Measurements from ENCODE around the gene BTC. TPM values are rescaled to one million over a fixed set of nuclear protein-coding genes. Genes with fewer than 3 reads are reported as not detected.

BTC gene, protein sequence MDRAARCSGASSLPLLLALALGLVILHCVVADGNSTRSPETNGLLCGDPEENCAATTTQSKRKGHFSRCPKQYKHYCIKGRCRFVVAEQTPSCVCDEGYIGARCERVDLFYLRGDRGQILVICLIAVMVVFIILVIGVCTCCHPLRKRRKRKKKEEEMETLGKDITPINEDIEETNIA
- 0.09 TPM in 1 of 2 replicates, not detected in the other for total RNA-seq

DNA sequence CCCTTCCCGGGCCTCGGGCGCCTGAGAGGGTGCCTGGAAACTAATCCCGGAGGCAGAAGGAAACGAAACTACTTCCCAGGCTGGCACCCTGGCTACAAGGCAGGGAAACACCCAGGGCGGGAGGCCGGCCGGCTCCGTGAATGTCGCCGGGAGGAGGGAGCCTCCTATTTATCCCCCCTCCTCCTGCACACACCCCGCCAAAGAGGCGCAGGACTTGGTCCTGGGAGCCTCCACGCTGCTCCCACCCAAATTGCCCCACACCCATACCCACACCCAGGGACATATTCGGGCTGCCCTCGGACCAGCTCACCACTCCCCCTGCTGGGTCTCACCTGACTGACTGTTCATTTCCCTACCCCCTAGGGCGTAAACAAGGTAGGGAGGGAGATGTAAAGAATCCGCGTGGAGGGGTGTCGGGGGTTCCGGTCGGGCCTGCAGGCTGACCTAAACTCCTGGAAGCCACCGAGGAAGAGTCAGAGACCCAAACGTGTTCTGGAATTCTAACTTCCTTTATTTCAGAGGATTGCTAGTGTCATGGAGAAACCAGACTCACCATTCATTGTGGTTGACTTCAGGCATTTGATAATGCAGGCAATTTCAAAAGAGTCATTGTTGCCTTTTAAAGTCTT, at the start of gene BTC:
Gene BTC, minus strand, starts transcription at position 142 of the 629 bp plus-strand sequence. CDS start 198 bp downstream, outside the sequence.

Other genes with a start within 250 kb of the BTC start
- gene PARM1, start 138.6 kb upstream of the BTC start, total RNA-seq, result under 0.01 and 0.47 TPM in 2 replicates